HG02884 (cell line): ENCODE results near the gene CUL4B.
A peak's percentile ranks its signal among the peaks of the same experiment; 100 is the strongest.
"Not testable (repeated sequence)": the region's sequence is repeated elsewhere in the genome, so short reads cannot be mapped to it uniquely, and the experiment has no call there.

ENCODE experiments used
- ATAC-seq: cut with Tn5 transposase; IDR thresholded peaks from one replicate; pipeline ENCODE4 v1.9.1; 2021; ENCODE audit warnings: mild to moderate bottlenecking, moderate library complexity; ENCODE audit not compliant: unreplicated experiment

The CUL4B gene

DNA sequence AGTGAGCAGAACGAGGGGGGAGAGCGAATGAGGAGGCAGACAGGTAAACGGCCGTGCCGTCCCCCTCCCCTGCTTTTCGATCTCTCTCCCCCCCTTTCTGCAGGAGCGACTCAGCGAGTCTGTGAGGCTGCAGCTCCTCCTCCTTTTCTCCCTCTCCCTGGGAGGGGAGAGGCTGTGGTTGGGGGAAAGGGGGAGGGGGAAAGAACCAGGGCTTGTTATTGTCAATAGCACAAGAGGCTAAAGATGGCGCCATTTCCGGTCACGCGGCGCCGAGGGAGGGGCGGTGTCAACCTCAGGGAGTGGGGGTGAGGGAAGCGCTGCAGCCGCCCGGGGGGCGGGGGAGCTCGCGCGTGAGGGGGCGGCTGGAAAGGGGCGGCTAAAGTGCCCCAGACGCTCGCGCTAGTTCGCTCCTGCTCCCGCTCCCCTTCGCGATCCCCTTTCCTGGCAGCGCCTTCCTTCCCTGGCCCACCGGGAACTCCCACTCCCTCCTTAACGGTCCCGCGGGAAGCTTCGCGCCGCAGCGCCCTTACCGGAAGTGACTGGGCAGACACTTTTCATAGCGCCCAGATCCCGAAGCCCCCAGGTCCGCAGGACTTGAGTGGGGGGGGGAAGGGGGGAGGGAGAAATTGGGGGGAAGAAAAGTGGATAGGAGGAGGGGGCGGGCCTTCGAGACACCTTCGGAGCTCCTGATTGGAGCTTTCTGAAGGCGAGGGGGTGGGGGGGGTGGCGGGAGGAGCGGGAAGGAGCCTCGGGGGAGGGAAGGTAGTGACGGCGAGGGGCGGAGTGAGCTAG is at the start of gene CUL4B:
TSS of gene CUL4B (minus strand) at position 121 of the 792 bp plus-strand sequence. CDS start 324 bp downstream, outside the sequence.
- peak; percentile 79 for ATAC-seq

DNA sequence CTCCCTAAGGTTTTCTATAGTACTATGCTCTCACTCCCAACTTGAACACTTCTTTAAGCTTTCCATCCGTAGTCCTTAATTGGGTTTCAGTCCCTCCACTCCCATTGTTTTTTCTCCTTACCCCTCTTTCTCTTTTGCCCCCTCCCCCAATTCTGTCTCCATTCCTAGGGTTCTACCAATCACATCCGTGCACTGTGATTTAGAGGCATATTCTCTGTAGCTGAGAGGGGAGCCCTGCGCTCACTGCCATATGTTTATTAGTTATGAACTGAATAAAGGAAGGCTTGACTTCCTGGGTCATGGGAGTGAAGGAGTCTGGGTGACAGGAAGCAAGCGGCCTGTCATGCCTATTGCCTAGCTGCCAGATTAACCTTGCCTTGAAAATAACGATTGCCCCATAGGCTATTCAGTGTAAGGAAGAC is 43.6 kb upstream of the CUL4B start:
- ATAC-seq = peak; percentile 61

DNA sequence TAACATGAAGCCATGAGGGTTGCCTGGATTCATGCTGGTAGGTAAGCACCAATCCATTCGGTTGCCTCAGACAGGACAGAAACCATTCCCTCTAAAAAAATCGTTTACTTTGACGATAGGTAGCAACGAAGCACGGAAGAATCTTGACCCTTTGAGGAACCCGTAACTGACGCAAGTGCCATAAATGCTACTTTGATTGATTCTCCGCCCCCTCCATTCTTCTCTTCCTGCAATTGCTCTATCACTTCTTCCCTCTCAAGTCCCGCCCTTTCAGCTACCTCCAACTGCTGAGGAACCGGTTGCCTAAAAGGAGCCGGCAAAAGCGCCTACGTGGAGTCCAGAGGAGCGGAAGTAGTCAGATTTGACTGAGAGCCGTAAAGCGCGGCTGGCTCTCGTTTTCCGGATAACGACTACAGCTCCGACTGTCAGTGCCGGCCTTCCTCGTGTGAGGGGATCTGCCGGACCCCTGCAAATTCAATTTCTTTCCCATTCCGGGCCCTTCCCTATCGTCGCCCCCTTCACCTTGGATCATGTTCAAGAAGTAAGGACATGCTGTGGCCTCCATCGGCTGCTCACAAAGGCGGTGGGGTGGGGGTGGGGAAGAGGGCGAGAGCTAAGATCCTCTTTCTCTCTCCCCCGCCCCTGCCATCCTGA is 43.1 kb upstream of the CUL4B start, which contains the start of gene MCTS1:
TSS of gene MCTS1 (plus strand) at position 395 of the 654 bp plus-strand sequence. CDS start at position 531, 136 bp downstream.
- peak; percentile 94 for ATAC-seq

DNA sequence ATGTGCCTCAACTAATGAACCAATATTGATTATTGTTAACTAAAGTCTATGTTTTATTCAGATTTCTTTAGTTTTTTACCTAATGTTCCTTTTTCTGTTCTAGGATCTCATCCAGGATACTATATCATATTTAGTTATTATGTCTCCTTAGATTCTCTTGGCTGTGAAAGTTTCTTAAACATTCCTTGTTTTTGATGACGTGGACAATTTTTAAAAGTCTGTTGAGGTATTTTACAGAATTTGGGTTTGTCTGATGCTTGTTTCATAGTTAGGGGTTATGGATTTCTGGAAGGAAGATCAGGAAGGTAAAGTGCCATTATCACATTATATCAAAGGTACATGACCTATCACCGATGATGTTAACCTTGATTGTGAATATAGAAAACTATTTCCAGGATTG is 24.9 kb upstream of the CUL4B start:
- ATAC-seq = no peak

DNA sequence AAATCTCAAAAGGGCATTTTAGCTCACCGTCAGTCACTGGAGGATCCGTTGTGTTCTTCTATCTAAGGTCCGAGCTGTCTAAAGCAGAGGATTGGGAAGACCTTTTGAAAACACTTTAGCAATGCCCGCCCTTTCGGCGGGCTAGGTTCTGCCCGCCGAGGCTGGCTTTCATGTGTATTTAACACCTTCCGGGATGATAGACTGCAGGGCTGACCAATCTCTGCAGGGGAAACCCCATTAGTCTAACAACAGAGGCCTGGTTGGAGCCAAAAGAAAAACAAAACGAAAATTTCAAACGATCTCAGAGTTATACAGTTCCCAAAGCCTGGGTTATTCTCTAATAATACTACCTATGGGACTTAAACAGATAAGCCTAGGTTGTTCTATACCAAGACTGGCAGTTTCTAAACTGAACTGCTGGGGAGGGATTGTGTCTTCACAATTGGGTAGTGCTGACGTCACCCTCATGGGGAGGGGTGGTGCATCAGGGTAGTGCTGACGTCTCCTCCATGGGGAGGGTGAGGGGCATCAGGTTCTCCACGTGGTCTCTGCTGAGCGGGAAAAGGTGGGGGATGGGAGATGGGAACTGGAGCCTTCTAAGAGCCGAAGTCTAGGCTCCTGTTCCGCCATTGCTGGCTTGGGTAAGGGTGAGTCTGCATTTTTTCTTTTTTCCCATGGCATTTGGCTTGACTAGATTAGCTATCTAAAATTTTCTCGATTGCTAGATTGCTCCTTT is 14.8 kb upstream of the CUL4B start:
- no peak for ATAC-seq

GRCh38 chrX:120573806-120574205 is 13.0 kb upstream of the CUL4B start:
- ATAC-seq = not testable (repeated sequence)

GRCh38 chrX:120570011-120570600 is 9.3 kb upstream of the CUL4B start:
- no peak for ATAC-seq

DNA sequence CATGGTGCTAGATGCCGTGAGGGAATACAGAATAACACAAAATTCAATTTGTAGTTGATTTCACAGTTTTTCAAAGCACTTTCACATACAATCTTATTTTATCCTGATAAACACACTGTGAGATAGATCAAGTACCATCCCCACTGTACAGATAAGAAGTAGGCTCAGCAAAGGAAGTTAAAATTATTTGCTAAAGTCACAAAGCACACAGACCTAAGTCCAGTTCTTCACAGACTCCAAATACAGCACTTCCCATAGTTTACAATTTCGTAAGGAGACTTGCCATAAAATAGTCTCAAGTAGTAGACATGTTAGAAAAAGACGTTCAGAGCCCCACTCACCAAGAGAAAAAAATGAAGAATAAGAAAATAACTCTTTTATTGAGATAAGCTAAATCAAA is 7.8 kb upstream of the CUL4B start:
- no peak for ATAC-seq

DNA sequence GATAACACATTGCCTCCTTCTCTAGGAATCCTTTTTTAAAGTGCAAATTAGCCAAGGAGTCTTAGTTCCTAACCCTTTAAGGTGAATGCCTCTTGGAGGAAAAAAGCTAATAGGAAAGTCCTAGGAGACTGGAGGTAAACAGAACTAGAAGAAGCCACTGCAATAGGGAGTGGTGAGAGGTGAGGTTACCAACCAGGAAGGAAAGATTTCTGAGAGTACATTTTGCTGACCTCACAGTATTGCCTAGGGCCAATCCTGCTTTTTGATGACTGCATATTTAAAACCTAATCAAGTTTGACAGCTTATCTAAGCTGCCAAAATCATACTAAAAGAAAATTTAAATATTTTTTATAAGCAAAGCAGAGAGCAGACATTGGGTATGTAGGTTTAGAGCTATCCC is 7.3 kb upstream of the CUL4B start:
- ATAC-seq = no peak

- ATAC-seq = no peak
Measured at GRCh38 chrX:120566817-120567216, 6.1 kb upstream of the CUL4B start.

DNA sequence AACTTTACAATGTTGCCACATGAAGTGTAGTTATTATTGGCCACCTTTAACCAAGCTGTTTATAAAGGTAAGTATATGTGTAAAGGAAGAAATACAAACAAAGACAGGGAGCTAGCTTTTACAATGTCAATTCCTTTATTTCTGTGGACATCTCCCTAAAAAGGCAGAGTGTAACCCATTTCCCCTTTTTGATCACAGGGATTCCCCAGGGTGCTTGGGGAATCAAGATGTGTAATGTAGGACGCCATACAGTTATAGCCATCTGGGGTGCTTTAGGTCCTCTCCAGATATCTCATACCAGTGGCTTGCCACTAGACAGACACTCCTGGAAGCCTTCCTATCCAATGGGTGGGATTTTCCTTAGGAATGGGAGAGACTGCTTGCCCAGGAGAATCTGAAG is 4.2 kb upstream of the CUL4B start:
- ATAC-seq = no peak

GRCh38 chrX:120562569-120562926 is 1.8 kb upstream of the CUL4B start:
- ATAC-seq = no peak

GRCh38 chrX:120561634-120562568 is 1.1 kb upstream of the CUL4B start:
- ATAC-seq = peak; percentile 18

DNA sequence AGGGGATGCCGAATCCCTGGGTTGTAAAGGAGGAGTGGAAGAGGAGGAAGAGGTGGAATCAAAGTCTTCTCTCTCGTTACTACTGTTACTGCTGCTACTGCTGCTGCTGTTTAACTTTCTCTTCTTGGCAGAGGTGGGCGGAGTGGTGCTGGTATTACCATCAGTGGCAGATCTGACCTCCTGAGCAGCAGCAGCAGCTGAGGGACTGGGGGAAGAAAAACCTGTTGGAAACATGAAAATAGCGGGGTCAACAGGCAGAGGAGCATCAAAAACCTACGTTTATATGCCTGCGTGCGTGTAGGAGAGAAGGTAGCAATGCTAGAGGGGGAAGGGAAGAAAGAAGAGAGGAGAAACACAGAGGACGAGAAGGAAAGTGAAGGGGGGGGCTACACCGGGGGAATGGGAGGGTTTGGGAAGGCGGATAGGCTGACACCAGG is 339 bp downstream of the CUL4B start:
- ATAC-seq = peak; percentile 35

GRCh38 chrX:120559804-120560203 is 958 bp downstream of the CUL4B start:
- no peak for ATAC-seq

- no peak for ATAC-seq
Measured at GRCh38 chrX:120556251-120556650, 4.5 kb downstream of the CUL4B start.

DNA sequence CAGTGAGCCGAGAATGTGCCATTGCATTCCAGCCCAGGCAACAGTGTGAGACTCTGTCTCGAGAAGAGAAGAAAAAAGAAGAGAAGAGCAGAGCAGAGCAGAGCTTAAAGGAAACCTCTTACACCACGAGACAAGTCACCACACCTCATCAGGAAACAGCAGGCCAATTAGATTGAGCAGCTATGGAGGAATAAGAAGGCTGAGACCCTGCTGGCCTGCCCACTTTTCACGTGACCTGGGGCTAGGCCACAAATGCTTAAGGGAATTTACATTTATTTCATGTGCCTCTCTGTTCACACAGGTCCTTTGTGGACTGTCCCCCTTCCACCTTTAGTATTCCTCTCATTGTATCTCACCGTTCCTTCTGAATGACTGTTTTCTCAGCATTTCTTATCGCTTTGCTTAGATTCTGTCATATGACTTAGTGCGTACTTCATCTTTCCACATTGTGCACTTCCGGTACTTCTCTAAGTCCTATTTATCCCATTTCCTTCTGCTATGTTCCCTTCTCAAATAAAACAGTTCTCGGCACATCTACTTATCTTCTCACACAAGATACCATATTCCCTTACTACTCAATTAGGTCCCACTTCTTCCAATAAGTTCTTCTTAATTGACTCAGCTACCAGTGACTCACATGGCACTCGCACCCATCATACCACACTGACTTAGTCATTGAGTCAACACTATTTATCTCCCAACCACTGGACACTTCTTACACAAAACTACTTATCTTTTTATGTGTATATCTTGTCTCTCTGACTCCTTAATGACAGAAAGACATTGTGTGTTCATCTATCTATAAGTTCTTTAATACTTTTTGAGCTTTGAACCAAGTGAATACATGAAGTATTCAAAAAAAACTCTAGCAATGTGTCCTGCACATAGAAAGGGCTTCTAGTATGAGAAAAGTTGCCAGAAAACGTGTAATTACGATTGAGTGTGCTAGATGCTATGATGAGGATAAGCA is 11.0 kb downstream of the CUL4B start:
- no peak for ATAC-seq

DNA sequence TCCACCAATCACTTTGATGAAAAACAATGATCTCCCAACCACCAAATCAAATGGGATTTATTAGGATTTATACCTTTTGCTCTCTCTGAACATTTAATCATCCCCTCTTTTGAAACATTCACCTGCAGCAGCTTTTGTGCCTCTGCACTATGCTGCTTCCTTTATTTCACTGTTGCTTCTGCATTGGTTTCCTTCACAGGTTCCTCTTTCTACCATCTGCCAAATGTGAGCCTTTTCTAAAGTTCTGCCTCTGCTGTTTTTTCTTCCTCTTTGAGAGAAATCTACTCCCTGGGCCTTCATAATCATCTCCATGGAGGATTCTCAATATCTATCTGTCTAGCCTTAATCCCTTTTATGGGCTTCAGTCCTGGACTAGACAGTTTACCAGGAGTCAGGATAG is 24.7 kb downstream of the CUL4B start:
- ATAC-seq = no peak
